ENCODE measurements around the gene FDCSP. TPM values are rescaled to one million over a fixed set of nuclear protein-coding genes. Genes with fewer than 3 reads are reported as not detected.

FDCSP gene
- total and polyA plus RNA-seq, 2 of the 8 experiments (the other 6 are each of a cell fraction or from before 2014, with no cell fraction given), result not detected

- TF ChIP-seq E2F6 (IDR thresholded peaks at IDR 0.05), result no peak
Measured at GRCh38 chr4:70239131-70239883, 13.4 kb downstream of the FDCSP start (continued).
